Skeletal muscle cell (primary cell): Measurements from ENCODE around the gene OR51T1.
"Not testable (repeated sequence)": the region's sequence is repeated elsewhere in the genome, so short reads cannot be mapped to it uniquely, and the experiment has no call there.

Experiments used
- DNase-seq: peaks from one replicate; pipeline ENCODE4 v3.0.0-alpha.2; 2010; ENCODE audit warnings: low read depth
- H3K4me3 ChIP-seq: 2 replicates; pipeline ENCODE4 v1.5.1; 2011; ENCODE audit warnings: low read depth, mild to moderate bottlenecking, control low read depth, low read length, moderate library complexity

OR51T1 gene

DNA sequence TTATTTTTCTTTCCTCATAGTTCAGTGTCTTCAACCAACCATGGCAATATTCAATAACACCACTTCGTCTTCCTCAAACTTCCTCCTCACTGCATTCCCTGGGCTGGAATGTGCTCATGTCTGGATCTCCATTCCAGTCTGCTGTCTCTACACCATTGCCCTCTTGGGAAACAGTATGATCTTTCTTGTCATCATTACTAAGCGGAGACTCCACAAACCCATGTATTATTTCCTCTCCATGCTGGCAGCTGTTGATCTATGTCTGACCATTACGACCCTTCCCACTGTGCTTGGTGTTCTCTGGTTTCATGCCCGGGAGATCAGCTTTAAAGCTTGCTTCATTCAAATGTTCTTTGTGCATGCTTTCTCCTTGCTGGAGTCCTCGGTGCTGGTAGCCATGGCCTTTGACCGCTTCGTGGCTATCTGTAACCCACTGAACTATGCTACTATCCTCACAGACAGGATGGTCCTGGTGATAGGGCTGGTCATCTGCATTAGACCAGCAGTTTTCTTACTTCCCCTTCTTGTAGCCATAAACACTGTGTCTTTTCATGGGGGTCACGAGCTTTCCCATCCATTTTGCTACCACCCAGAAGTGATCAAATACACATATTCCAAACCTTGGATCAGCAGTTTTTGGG lies at the start of gene OR51T1:
OR51T1 (plus strand) TSS at position 41 of the 641 bp plus-strand sequence; CDS start at position 41, 0 bp downstream.
- DNase-seq, result peak; percentile 84
- H3K4me3 ChIP-seq, result no peak within 1 kb of the TSS

DNA sequence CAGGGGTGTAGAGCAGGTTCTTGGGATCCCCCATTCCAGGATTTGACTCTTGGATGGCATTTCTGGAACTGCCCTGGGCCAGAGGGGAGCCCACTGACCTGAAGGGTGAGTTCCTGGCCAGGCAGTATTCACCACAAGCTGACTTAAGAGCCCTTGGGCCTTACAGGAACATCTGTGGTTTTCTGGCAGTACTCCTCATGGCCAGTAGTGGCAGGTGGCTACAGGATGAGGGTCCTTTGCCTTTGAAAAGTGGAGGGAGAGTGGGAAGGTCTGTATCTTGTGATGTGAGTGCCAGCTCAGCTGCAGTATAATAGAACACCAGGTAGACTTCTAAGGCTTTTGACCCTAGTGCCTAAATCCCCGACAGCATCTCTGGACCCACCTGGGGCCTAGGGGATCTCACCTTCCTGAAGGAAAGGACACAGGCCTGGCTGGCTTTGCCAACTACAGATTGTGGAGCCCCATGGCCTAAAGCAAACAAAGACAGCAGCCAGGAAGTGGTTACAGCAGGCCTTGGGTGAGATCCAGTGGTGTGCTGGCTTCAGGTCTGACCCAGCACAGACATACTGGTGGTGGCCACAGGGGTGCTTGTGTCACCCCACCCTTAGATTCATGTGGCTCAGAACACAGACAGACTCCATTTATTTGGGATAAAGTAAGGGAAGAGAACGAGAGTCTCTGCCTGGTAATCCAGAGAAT lies 41.7 kb upstream of the OR51T1 start:
- no peak for DNase-seq
- H3K4me3 ChIP-seq, result no peak overlapping the region

- H3K4me3 ChIP-seq, result no peak within 1 kb of the TSS
- DNase-seq, result no peak
These were observed 32.7 kb upstream of the OR51T1 start, which contains the start of gene OR51S1 for GRCh38 chr11:4848908-4849532. Gene OR51S1, minus strand, starts transcription at chr11:4849208. Its CDS starts 0 bp downstream, at chr11:4849208.

- DNase-seq, result no peak
- H3K4me3 ChIP-seq, result no peak overlapping the region
These were observed 30.7 kb upstream of the OR51T1 start for GRCh38 chr11:4851033-4851432.

GRCh38 chr11:4854286-4854685 lies 27.4 kb upstream of the OR51T1 start:
- not testable (repeated sequence) for H3K4me3 ChIP-seq, DNase-seq

DNA sequence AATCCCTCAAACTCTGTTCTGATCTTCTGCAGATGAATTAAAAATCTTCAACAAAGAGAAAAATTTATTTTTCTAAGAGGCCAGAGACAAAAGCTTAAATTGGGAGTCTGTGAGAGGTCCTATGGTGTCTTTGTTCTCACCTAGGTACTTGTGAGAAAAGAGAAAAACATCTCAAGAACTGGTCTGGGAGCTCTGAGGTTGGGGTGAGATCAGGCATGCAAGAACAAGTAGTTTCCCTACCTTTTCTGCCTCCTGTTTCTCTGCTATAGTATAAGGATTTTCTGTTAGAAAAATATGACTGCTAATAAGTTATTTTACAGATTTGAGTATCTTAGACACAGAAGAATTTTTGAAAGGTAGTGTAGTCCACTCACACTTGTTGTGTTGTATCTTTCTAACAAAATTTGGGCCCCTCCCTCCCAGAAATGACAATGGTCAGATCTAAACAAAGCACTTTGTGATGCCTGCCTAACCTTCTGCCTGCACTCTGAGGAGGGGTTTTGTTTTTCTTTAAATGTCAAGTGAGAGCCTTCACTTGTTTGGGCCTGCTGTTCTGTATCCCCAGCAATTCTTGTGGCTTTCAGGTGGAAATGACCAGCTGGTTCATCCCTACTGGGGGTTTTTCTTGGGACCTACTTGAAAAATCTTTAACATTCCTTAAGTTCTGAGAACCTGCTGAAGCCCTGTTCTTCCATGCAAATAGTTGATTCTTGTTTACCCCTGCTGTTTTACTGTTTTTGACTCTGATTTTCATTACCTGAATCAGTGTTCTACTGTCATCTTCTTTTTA lies 19.1 kb upstream of the OR51T1 start:
- no peak overlapping the region for H3K4me3 ChIP-seq
- no peak for DNase-seq

DNA sequence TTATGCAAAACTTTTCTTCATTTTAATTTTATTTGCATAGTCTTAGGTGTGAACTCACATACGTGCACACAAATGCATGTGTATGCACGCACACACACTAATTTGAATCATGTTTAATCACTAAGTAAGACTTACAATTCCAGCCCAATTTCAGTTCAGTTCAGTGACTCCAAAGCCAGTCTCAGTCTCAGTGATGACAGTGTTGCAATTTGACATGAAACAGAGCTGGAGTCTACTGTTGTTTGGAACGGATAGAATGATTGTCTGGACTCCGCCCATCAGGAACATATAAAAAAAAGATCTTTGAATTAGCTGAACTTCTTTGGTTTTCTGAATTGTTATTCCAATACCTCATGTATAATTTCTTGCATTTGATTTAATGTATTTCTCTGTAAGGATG lies 17.8 kb upstream of the OR51T1 start:
- H3K4me3 ChIP-seq, result no peak overlapping the region
- no peak for DNase-seq

DNA sequence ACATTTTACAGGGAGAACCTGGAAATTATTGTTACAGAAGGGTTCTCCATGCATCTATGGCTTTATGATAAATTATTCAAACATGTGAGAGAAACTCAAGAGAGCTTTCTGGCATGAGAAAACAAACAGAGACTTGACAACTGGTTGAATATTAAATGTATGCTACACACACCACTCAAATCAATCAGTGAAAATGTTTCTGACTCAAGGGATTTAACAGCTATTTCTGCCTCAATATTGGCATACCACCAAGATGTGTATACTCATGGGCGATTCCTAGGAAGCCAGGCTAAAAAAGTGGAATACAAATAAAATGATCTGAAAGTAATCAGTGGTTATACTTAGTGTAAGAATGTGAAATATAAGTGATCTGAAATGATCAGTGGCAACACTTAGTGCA lies 15.8 kb upstream of the OR51T1 start:
- H3K4me3 ChIP-seq, result no peak overlapping the region
- DNase-seq, result no peak

DNA sequence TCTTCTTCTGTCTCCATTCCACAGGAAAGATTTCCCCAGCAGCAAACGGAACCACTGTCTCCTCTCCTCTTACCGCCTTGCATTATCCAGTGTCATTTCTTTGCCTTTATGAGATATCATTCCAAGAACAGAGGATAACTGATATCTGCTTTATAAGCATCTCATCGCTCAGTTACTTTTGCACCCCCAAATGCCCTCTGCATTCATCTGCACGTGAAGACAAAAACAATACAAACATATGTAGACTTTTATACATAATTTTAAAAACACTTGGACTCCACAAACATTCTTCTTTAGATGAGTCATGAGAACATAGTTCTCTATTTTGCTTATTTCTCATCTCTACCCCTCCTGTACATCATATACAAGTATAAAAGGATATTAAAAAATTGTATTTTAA lies 512 bp upstream of the OR51T1 start:
- no peak overlapping the region for H3K4me3 ChIP-seq
- DNase-seq, result no peak

- H3K4me3 ChIP-seq, result no peak overlapping the region
These were observed 843 bp downstream of the OR51T1 start for GRCh38 chr11:4882543-4882942.

DNA sequence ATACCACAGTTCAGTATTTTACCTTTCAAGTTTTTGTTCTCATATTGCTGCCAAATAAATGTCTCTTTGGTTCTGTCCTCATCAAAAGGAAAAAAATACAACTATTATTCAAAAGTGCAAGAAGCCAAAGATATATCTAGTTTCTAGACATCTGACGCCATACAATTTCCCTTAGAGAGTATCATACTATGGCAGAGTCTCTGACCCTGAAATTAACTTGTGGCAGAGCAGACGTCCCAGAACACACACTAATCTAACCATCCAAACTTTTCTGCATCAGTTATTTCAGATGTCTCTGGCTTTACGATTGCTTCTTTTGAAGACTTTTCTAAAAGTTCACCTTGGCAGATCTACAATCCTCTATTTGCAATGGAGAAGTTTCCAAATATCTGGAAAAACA lies 2.7 kb downstream of the OR51T1 start:
- no peak for DNase-seq
- no peak overlapping the region for H3K4me3 ChIP-seq

More at GRCh38 chr11:4882543-4882942, 843 bp downstream of the OR51T1 start:
- DNase-seq, result no peak

DNA sequence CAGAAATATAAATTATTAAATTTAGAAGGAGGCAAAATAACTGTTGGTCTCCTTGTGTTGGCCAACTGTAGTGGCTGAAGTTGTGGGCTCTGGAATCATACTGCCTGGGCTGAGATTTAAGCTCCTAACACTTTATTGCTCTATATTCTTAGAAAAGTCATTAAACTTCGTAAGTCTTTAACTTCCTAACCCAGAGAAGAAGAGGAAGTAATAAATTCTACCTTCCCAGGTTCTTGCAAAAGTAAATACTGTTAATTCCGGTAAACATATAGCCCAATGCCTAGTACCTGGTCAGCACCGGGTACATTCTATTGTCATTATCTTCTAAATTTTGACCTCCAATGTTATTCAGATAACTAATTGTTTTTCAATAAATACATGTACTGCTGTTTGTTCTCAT lies 4.5 kb downstream of the OR51T1 start:
- H3K4me3 ChIP-seq, result no peak overlapping the region
- DNase-seq, result no peak

GRCh38 chr11:4887591-4887990 lies 5.9 kb downstream of the OR51T1 start:
- no peak overlapping the region for H3K4me3 ChIP-seq
- no peak for DNase-seq

- H3K4me3 ChIP-seq, result no peak overlapping the region
- no peak for DNase-seq
These were observed 8.6 kb downstream of the OR51T1 start for GRCh38 chr11:4890279-4890678.

GRCh38 chr11:4891996-4892640 lies 10.4 kb downstream of the OR51T1 start:
- peak; percentile 76 for DNase-seq

DNA sequence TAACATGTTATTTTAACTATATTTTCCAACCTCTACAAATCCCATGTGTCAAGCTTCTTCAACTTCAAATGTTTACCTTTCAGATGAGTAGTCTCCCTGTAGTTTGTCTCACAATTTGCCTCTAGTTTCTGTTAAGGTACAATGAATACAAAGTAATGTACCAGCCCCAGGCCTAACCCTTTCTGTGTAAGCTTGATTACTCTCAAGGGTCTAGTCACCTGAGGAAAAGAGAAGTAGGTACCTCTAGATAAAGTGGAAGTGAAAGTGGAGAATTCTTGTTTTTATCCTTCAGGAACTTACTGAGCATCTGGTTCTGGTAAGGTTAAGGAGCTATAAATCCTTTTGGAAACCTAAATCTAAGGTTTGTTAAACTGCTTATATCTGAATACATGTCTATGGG lies 21.8 kb downstream of the OR51T1 start, which contains the start of gene OR51A7:
OR51A7 (plus strand) TSS at position 300 of the 400 bp plus-strand sequence. CDS start 3,587 bp downstream, outside the sequence.
- no peak for DNase-seq
- no peak within 1 kb of the TSS for H3K4me3 ChIP-seq

More at GRCh38 chr11:4891996-4892640, 10.4 kb downstream of the OR51T1 start:
- no peak overlapping the region for H3K4me3 ChIP-seq

GRCh38 chr11:4916581-4916980 lies 34.9 kb downstream of the OR51T1 start:
- no peak overlapping the region for H3K4me3 ChIP-seq
- DNase-seq, result no peak

GRCh38 chr11:4919250-4919649 lies 37.5 kb downstream of the OR51T1 start, which contains the start of gene OR51G2:
Gene OR51G2, minus strand, starts transcription at chr11:4919350. Its CDS starts 3,687 bp downstream, at chr11:4915663.
- no peak for DNase-seq
- H3K4me3 ChIP-seq, result no peak within 1 kb of the TSS

DNA sequence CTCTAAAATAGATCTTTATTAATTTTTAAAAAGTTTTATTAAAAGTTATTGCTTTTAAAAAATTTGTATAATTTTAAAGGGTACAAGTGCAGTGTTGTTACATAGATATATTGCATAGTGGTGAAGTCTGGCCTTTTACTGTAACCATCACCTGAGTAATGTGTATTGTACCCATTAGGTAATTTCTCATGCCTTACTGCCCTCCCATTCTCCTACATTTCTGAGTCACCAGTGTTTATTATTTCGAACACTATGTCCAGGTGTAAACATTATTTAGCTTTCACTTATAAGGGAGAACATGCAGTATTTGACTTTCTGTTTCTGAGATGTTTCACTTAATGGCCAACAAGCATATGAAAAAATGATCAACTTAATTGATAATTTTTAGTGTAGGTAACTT lies 40.1 kb downstream of the OR51T1 start:
- no peak overlapping the region for H3K4me3 ChIP-seq
- no peak for DNase-seq
